HG03378 (cell line): ENCODE data around the gene SFTPA1.
"Not testable (repeated sequence)": the region's sequence is repeated elsewhere in the genome, so short reads cannot be mapped to it uniquely, and the experiment has no call there.

Experiments used
- ATAC-seq: cut with Tn5 transposase; IDR thresholded peaks from one replicate; pipeline ENCODE4 v1.9.1; 2021; ENCODE audit warnings: mild to moderate bottlenecking, moderate library complexity; ENCODE audit not compliant: unreplicated experiment

Gene SFTPA1

GRCh38 chr10:79610601-79611191 lies at the start of gene SFTPA1:
Gene SFTPA1 (plus strand): TSS chr10:79610939. CDS start chr10:79611826, 887 bp downstream.
- no peak for ATAC-seq

- no peak for ATAC-seq
These were observed 49.5 kb upstream of the SFTPA1 start for GRCh38 chr10:79561257-79561656.

GRCh38 chr10:79562135-79562756 lies 48.5 kb upstream of the SFTPA1 start:
- peak; percentile 74 for ATAC-seq

- ATAC-seq, result no peak
These were observed 47.3 kb upstream of the SFTPA1 start for GRCh38 chr10:79563426-79563825.

GRCh38 chr10:79570624-79571023 lies 40.1 kb upstream of the SFTPA1 start:
- not testable (repeated sequence) for ATAC-seq

GRCh38 chr10:79579361-79579760 lies 31.4 kb upstream of the SFTPA1 start:
- ATAC-seq, result no peak

GRCh38 chr10:79581044-79581443 lies 29.7 kb upstream of the SFTPA1 start:
- no peak for ATAC-seq

GRCh38 chr10:79582096-79582495 lies 28.6 kb upstream of the SFTPA1 start:
- ATAC-seq, result no peak

GRCh38 chr10:79582954-79583353 lies 27.8 kb upstream of the SFTPA1 start:
- not testable (repeated sequence) for ATAC-seq

- ATAC-seq, result no peak
These were observed 27.2 kb upstream of the SFTPA1 start for GRCh38 chr10:79583488-79584024.

- no peak for ATAC-seq
These were observed 24.7 kb upstream of the SFTPA1 start for GRCh38 chr10:79585870-79586527.

- ATAC-seq, result no peak
These were observed 23.8 kb upstream of the SFTPA1 start for GRCh38 chr10:79586933-79587332.

GRCh38 chr10:79588800-79589199 lies 21.9 kb upstream of the SFTPA1 start:
- no peak for ATAC-seq

GRCh38 chr10:79593377-79593776 lies 17.4 kb upstream of the SFTPA1 start:
- no peak for ATAC-seq

GRCh38 chr10:79594565-79594964 lies 16.2 kb upstream of the SFTPA1 start:
- ATAC-seq, result not testable (repeated sequence)

- ATAC-seq, result no peak
These were observed 15.2 kb upstream of the SFTPA1 start for GRCh38 chr10:79595510-79595909.

- ATAC-seq, result not testable (repeated sequence)
These were observed 11.1 kb upstream of the SFTPA1 start for GRCh38 chr10:79599644-79600043.

- ATAC-seq, result no peak
These were observed 8.8 kb upstream of the SFTPA1 start for GRCh38 chr10:79601939-79602338.

GRCh38 chr10:79602953-79603352 lies 7.8 kb upstream of the SFTPA1 start:
- ATAC-seq, result no peak

GRCh38 chr10:79604294-79604693 lies 6.4 kb upstream of the SFTPA1 start:
- ATAC-seq, result no peak

- ATAC-seq, result no peak
These were observed 5.4 kb upstream of the SFTPA1 start for GRCh38 chr10:79605308-79605707.
